Spleen (tissue), 11 donors: ENCODE data around the gene RAPGEF3. TPM values are rescaled to one million over a fixed set of nuclear protein-coding genes. Genes with fewer than 3 reads are reported as not detected.

ENCODE experiments used
- DNase-seq: peaks from one replicate; pipeline ENCODE4 v3.0.0-alpha.2; 2020
- H3K27ac ChIP-seq, 8 donors: fragments of 200-600 bp; sonication (generic) in 7 of 8; 1 replicate in 4 of 8; 2 replicates in 4 of 8; pipeline versions ENCODE4 v1.5.0 to v1.8.0; 2016 to 2021; ENCODE audit warnings: inconsistent platforms in 4 of 8, mild to moderate bottlenecking in 4 of 8, moderate library complexity in 1 of 8
- H3K27me3 ChIP-seq, 7 donors: fragments of 200-600 bp; sonication (generic) in 6 of 7; replicated peaks in 1 of 7; 1 replicate in 4 of 7; 2 replicates in 3 of 7; pipeline versions ENCODE4 v1.5.0 to v1.8.0; 2016 to 2021; ENCODE audit warnings: inconsistent platforms in 3 of 7, mild to moderate bottlenecking in 1 of 7
- H3K36me3 ChIP-seq, 6 donors: fragments of 200-600 bp; sonication (generic) in 5 of 6; 1 replicate in 4 of 6; 2 replicates in 2 of 6; pipeline versions ENCODE4 v1.5.0 to v1.8.0; 2016 to 2021; ENCODE audit warnings: inconsistent platforms in 2 of 6
- H3K4me1 ChIP-seq, 6 donors: fragments of 200-600 bp; sonication (generic) in 5 of 6; 1 replicate in 3 of 6; 2 replicates in 3 of 6; pipeline versions ENCODE4 v1.5.0 to v1.8.0; 2016 to 2021; ENCODE audit warnings: inconsistent platforms in 3 of 6
- H3K4me3 ChIP-seq, 8 donors: fragments of 200-600 bp; sonication (generic) in 7 of 8; 1 replicate in 4 of 8; 2 replicates in 4 of 8; pipeline versions ENCODE4 v1.5.0 to v1.8.0; 2016 to 2021; ENCODE audit warnings: inconsistent platforms in 4 of 8, mild to moderate bottlenecking in 4 of 8, moderate library complexity in 2 of 8
- H3K9me3 ChIP-seq, 8 donors: fragments of 200-600 bp; sonication (generic) in 7 of 8; 1 replicate in 4 of 8; 2 replicates in 4 of 8; pipeline versions ENCODE4 v1.5.0 to v1.8.0; 2016 to 2021; ENCODE audit warnings: inconsistent platforms in 4 of 8
- POLR2A ChIP-seq, 3 donors: fragments of 450-650 bp; IDR thresholded peaks; one replicate each; pipeline ENCODE4 v1.5.1; 2017; ENCODE audit warnings: antibody characterized with exemption in 3 of 3, mild to moderate bottlenecking in 1 of 3
- POLR2AphosphoS5 ChIP-seq, 3 donors: sonication (generic); formaldehyde crosslinking; IDR thresholded peaks; one replicate each; pipeline ENCODE4 v1.5.1; 2017; ENCODE audit warnings: antibody characterized with exemption in 3 of 3
- WGBS, 5 donors: extraction: QIAGEN DNeasy Blood & Tissue Kit in 3 of 5; methylation state at CpG; one replicate each; pipeline versions ENCODE4 v1.1.5 to v1.1.7; 2013 to 2018; 5-methylcytosine and 5-hydroxymethylcytosine counted together
- intact Hi-C: fragments of 100-400 bp; cut with DNase I; formaldehyde crosslinking; loops from one replicate; pipeline ENCODE4 v1.15.0; 2023; ENCODE audit warnings: low total_unique reads
- polyA plus RNA-seq, 3 donors: library from polyadenylated mRNA; stranded (reverse); fragments of 200-250 nt; gene quantifications; one replicate each; pipeline ENCODE4 v1.2.1, GENCODE V29; 2013
- total RNA-seq, 7 donors: library from RNA; depleted of rRNA in 3 of 7; stranded (reverse); fragments of >200 nt in 3 of 7; fragmentation: NEBNext Ultra II Directional in 4 of 7; extraction: Animal tissue kit (Norgen Biotek cat#: 25700) in 4 of 7; gene quantifications; one replicate each; pipeline versions ENCODE4 v1.1.0 to v1.2.1, GENCODE V29; 2016 to 2021
- TF ChIP-seq, protein P1 (sequence below), 11 experiments: fragments of 200-600 bp in 7 of 11; fragments of 450-650 bp in 4 of 11; sonication (generic) in 4 of 11; IDR thresholded peaks in 8 of 11; conservative IDR thresholded peaks in 3 of 11; 1 replicate in 7 of 11; 2 replicates in 4 of 11; pipeline versions ENCODE4 v1.4.0 to v1.8.0; 2016 to 2021; ENCODE audit warnings: antibody characterized with exemption in 11 of 11, inconsistent platforms in 4 of 11, mild to moderate bottlenecking in 1 of 11
- donor health status: healthy with polysubstance abuse.
- donor health status: DM: no; HTN: no; CAD: no; lungs with moderate emphysema.
- donor health status: DM: no; HTN: no; CAD: no.
- donor health status: Bipolar disorder and iron deficiency.
- donor health status: healthy.
- donor health status: DM: no; HTN: no; CAD: no.
- donor health status: DM: yes; HTN: yes; CAD: no.

RAPGEF3 gene
- total and polyA plus RNA-seq, 10 donors, result 21.4 to 116 (median 58.7) TPM

GRCh38 chr12:47772738-47773061 lies 14.0 kb upstream of the RAPGEF3 start:
- TF ChIP-seq POLR2AphosphoS5 (IDR thresholded peaks at IDR 0.05), result no peak
- TF ChIP-seq, protein P1, sequence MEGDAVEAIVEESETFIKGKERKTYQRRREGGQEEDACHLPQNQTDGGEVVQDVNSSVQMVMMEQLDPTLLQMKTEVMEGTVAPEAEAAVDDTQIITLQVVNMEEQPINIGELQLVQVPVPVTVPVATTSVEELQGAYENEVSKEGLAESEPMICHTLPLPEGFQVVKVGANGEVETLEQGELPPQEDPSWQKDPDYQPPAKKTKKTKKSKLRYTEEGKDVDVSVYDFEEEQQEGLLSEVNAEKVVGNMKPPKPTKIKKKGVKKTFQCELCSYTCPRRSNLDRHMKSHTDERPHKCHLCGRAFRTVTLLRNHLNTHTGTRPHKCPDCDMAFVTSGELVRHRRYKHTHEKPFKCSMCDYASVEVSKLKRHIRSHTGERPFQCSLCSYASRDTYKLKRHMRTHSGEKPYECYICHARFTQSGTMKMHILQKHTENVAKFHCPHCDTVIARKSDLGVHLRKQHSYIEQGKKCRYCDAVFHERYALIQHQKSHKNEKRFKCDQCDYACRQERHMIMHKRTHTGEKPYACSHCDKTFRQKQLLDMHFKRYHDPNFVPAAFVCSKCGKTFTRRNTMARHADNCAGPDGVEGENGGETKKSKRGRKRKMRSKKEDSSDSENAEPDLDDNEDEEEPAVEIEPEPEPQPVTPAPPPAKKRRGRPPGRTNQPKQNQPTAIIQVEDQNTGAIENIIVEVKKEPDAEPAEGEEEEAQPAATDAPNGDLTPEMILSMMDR (IDR thresholded peaks at IDR 0.05 in 8 of 11, conservative IDR thresholded peaks at IDR 0.05 in 3 of 11), result peak in 4 of 11 experiments; percentile 13 to 62 (median 38)
- Histone ChIP-seq H3K4me3 (peak overlapping the region in 7 of 8 donors; percentile 12 to 98 (median 87)), H3K4me1 (peaks cover 21 to 68% (median 56%) of the 10 kb centered on the region in 6 donors), H3K27ac (peak overlapping the region; percentile 59 to 93 (median 85)), H3K9me3 (no peaks in the 10 kb centered on the region), H3K27me3 (no peaks in the 10 kb centered on the region), H3K36me3 (no peaks in the 10 kb centered on the region)
- WGBS, 5 donors, result 14 to 18% (median 16%) methylated on average over 17 of the region's 17 CpGs
- intact Hi-C loops, result no loop called here
- no peak for DNase-seq

- DNase-seq, result peak; percentile 67
- intact Hi-C loops, result no loop called here
- H3K36me3 ChIP-seq, result no peaks in the 10 kb centered on the region
- no peaks in the 10 kb centered on the region for H3K9me3 ChIP-seq
- WGBS, 5 donors, result 72 to 86% (median 79%) methylated on average over 13 of the region's 13 CpGs
- H3K4me3 ChIP-seq, result peak overlapping the region in 2 of 8 donors; percentile 97 to 98
- TF ChIP-seq POLR2A (IDR thresholded peaks at IDR 0.05), result no peak
- TF ChIP-seq, protein P1 (IDR thresholded peaks at IDR 0.05 in 8 of 11, conservative IDR thresholded peaks at IDR 0.05 in 3 of 11), result no peak
- TF ChIP-seq POLR2AphosphoS5 (IDR thresholded peaks at IDR 0.05), result no peak
- H3K4me1 ChIP-seq, result peaks cover 17 to 62% (median 52%) of the 10 kb centered on the region in 6 donors
- peak overlapping the region in 2 of 8 donors; percentile 91 to 93 for H3K27ac ChIP-seq
- H3K27me3 ChIP-seq, result no peaks in the 10 kb centered on the region
These were observed 13.5 kb upstream of the RAPGEF3 start for GRCh38 chr12:47772094-47772660.

DNA sequence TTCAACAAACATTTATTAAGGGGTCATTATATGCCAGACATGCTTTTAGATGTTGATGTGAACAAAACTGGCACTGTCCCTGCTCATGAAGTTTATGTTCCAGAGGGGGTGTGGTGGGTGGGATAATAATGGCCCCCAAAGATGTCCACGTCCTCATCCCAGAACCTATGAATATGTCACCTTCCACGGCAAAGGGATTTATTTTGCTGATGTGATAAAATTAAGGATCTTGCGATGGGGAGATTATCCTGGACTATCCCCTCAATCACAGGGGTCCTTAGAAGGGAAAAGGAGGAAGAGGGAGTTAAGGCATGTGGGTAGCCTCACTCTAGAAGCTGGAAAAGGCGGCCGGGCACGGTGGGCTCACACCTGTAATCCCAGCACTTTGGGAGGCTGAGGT lies 12.6 kb upstream of the RAPGEF3 start:
- intact Hi-C loops, result no loop called here
- TF ChIP-seq, protein P1 (IDR thresholded peaks at IDR 0.05 in 8 of 11, conservative IDR thresholded peaks at IDR 0.05 in 3 of 11), result no peak
- TF ChIP-seq POLR2A (IDR thresholded peaks at IDR 0.05) (no peak), POLR2AphosphoS5 (IDR thresholded peaks at IDR 0.05) (no peak)
- Histone ChIP-seq H3K27me3 (no peaks in the 10 kb centered on the region), H3K9me3 (no peaks in the 10 kb centered on the region), H3K36me3 (no peaks in the 10 kb centered on the region), H3K27ac (no peak overlapping the region), H3K4me3 (no peak overlapping the region), H3K4me1 (peaks cover 12 to 62% (median 49%) of the 10 kb centered on the region in 6 donors)
- no peak for DNase-seq
- WGBS, 5 donors, result 92 to 97% (median 94%) methylated on average over 6 of the region's 6 CpGs

- Histone ChIP-seq H3K27me3 (no peaks in the 10 kb centered on the region), H3K9me3 (no peaks in the 10 kb centered on the region), H3K4me3 (no peak overlapping the region), H3K4me1 (peaks cover 9 to 58% (median 41%) of the 10 kb centered on the region in 6 donors), H3K36me3 (no peaks in the 10 kb centered on the region), H3K27ac (peak overlapping the region in 3 of 8 donors; percentile 5 to 36 (median 14))
- intact Hi-C loops, result no loop called here
- no peak for DNase-seq
- 80 to 88% (median 84%) methylated on average over 3 of the region's 3 CpGs for WGBS, 5 donors
- TF ChIP-seq, protein P1 (IDR thresholded peaks at IDR 0.05 in 8 of 11, conservative IDR thresholded peaks at IDR 0.05 in 3 of 11), result no peak
- TF ChIP-seq POLR2A (IDR thresholded peaks at IDR 0.05) (no peak), POLR2AphosphoS5 (IDR thresholded peaks at IDR 0.05) (no peak)
These were observed 11.5 kb upstream of the RAPGEF3 start for GRCh38 chr12:47770086-47770726.
